LNCAP (cell line): ENCODE data around the gene KIRREL3.

Experiments used
- CTCF ChIP-seq: fragments of 450-650 bp; IDR thresholded peaks from 2 replicates; pipeline ENCODE4 v1.5.1; 2017; ENCODE audit warnings: mild to moderate bottlenecking

The KIRREL3 gene

GRCh38 chr11:127013550-127013949 lies 13.0 kb upstream of the KIRREL3 start:
- TF ChIP-seq CTCF = no peak

GRCh38 chr11:127006311-127006710 lies 5.7 kb upstream of the KIRREL3 start:
- no peak for TF ChIP-seq CTCF

GRCh38 chr11:127003260-127003981 lies 2.9 kb upstream of the KIRREL3 start:
- TF ChIP-seq CTCF = no peak; the same call in 1 of the 2 replicates

GRCh38 chr11:127002669-127003259 lies 2.2 kb upstream of the KIRREL3 start:
- TF ChIP-seq CTCF = no peak

- TF ChIP-seq CTCF = no peak
Measured at GRCh38 chr11:127000981-127001380, 411 bp upstream of the KIRREL3 start.

- TF ChIP-seq CTCF = no peak
Measured at GRCh38 chr11:126999366-126999765, 1.2 kb downstream of the KIRREL3 start.

- no peak for TF ChIP-seq CTCF
Measured at GRCh38 chr11:126997641-126998040, 2.9 kb downstream of the KIRREL3 start.
